ENCODE data around the gene CEP170. TPM values are rescaled to one million over a fixed set of nuclear protein-coding genes. Genes with fewer than 3 reads are reported as not detected.

The CEP170 gene
- total RNA-seq, 1 experiment from 2014 or later = 97.7 TPM

- WGBS (ENCODE audit: extremely low coverage, insufficient read length, low lambda C conversion rate) = no CpG with 5 or more reads among the region's 1 CpG
- H3K79me2 ChIP-seq (ENCODE audit: insufficient read depth, low read length) = no peaks in the 10 kb centered on the region
- no peaks in the 10 kb centered on the region for H3K9me3 ChIP-seq (ENCODE audit: control insufficient read depth, low read depth, low read length)
- no peak overlapping the region for H4K5ac ChIP-seq (ENCODE audit: insufficient read length, low read depth, low read length)
- Mint-ChIP-seq H3K36me3 (ENCODE audit: insufficient read depth in 1 of 3, low read depth in 3 of 3) (no peaks in the 10 kb centered on the region; a peak in 1 of 7 replicates), H3K4me3 (no peak overlapping the region), H3K9me3 (no peaks in the 10 kb centered on the region), H3K4me1 (peaks cover 0 to 3% of the 10 kb centered on the region in 2 experiments; a peak in 2 of 4 replicates), H3K27ac (no peak overlapping the region), H3K27me3 (ENCODE audit: low read depth) (no peaks in the 10 kb centered on the region)
- no peak overlapping the region for H3K18ac ChIP-seq (ENCODE audit: insufficient read length, low read depth, low read length)
- H3K4me2 ChIP-seq (ENCODE audit: insufficient read depth, insufficient read length, low read length) = no peak overlapping the region
- DNase-seq = no peak
- no peak overlapping the region for H4K8ac ChIP-seq (replicated peaks; ENCODE audit: insufficient read length, low read depth, low read length)
- H2BK20ac ChIP-seq (ENCODE audit: low read depth, low read length, poor library complexity, severe bottlenecking) = no peak overlapping the region
- no peak overlapping the region for H3T11ph ChIP-seq (ENCODE audit: low read length)
- H3K27ac ChIP-seq (ENCODE audit: insufficient read length, low read depth, low read length) = no peak overlapping the region
- peaks cover under 1% of the 10 kb centered on the region for H3K23me2 ChIP-seq (ENCODE audit: insufficient read length, low read depth, low read length, poor library complexity, severe bottlenecking)
- H3K14ac ChIP-seq (ENCODE audit: insufficient read depth, low read length) = no peak overlapping the region
- H2BK5ac ChIP-seq (ENCODE audit: insufficient read length, low read length) = no peak overlapping the region
- H3K4ac ChIP-seq (ENCODE audit: low read depth, low read length) = no peak overlapping the region
- H3K23ac ChIP-seq (ENCODE audit: insufficient read length, low read depth, low read length) = no peak overlapping the region
- no peak for TF ChIP-seq CTCF (conservative IDR thresholded peaks at IDR 0.05)
- H3K27me3 ChIP-seq (ENCODE audit: insufficient read depth, low read length) = no peaks in the 10 kb centered on the region
- no peak overlapping the region for H3K9ac ChIP-seq (ENCODE audit: extremely low read depth, insufficient read length, low read length)
- H2AK5ac ChIP-seq (ENCODE audit: insufficient read length, low read length) = no peak overlapping the region
- H4K20me1 ChIP-seq (ENCODE audit: control insufficient read depth, insufficient read depth, insufficient read length) = no peaks in the 10 kb centered on the region
- no peaks in the 10 kb centered on the region for H3K4me1 ChIP-seq (ENCODE audit: insufficient read depth, low read length)
- no peak overlapping the region for H2BK120ac ChIP-seq (ENCODE audit: low read depth, low read length, poor library complexity, severe bottlenecking)
- H3K79me1 ChIP-seq (ENCODE audit: insufficient read depth, low read depth, low read length, poor library complexity, severe bottlenecking) = no peaks in the 10 kb centered on the region
- no peak overlapping the region for H2BK12ac ChIP-seq (ENCODE audit: insufficient read length, low read depth, low read length)
- no peak overlapping the region for H2BK15ac ChIP-seq (ENCODE audit: low read depth, low read length)
- no peak overlapping the region for H3K56ac ChIP-seq (ENCODE audit: insufficient read length, low read depth, low read length)
- H4K91ac ChIP-seq (ENCODE audit: insufficient read length, low read depth, low read length) = no peak overlapping the region
- no peak overlapping the region for H2AFZ ChIP-seq (ENCODE audit: low read length)
Measured at GRCh38 chr1:243261390-243261789, 6.3 kb upstream of the CEP170 start.
